Gastroesophageal sphincter (tissue), 3 donors: Measurements from ENCODE around the gene TTC33.
"Not testable (repeated sequence)": the region's sequence is repeated elsewhere in the genome, so short reads cannot be mapped to it uniquely, and the experiment has no call there.

Experiments used
- CTCF ChIP-seq, 4 experiments: fragments of 200-600 bp in 2 of 4; fragments of 450-650 bp in 2 of 4; sonication (generic) in 1 of 4; IDR thresholded peaks; one replicate each; pipeline ENCODE4 v1.5.1; 2017 to 2019; ENCODE audit warnings: antibody characterized with exemption in 4 of 4, mild to moderate bottlenecking in 2 of 4, moderate library complexity in 2 of 4
- POLR2A ChIP-seq, 2 donors: fragments of 450-650 bp; IDR thresholded peaks; one replicate each; pipeline ENCODE4 v1.6.1; 2017; ENCODE audit warnings: antibody characterized with exemption in 2 of 2, mild to moderate bottlenecking in 2 of 2, moderate library complexity in 1 of 2

GRCh38 chr5:40639531-40639930 is 116.2 kb downstream of the TTC33 start:
- not testable (repeated sequence) for TF ChIP-seq CTCF, POLR2A (IDR thresholded peaks at IDR 0.05)
